Esophagus mucosa (tissue), 1 donor: ENCODE results near the gene MAD1L1. TPM values are rescaled to one million over a fixed set of nuclear protein-coding genes. Genes with fewer than 3 reads are reported as not detected.
"Not testable (repeated sequence)": the region's sequence is repeated elsewhere in the genome, so short reads cannot be mapped to it uniquely, and the experiment has no call there.

ENCODE experiments used
- ATAC-seq: fragments of 200-7000 bp; cut with Tn5 transposase; one replicate; pipeline ENCODE4 v1.9.1; 2020
- total RNA-seq: library from RNA; stranded (reverse); gene quantifications from one replicate; pipeline ENCODE4 v1.2.4, GENCODE V29; 2023
- donor health status: DM: yes; HTN: yes; CAD: no.

The MAD1L1 gene
- total RNA-seq, 1 donor from 2014 or later: 23.7 TPM

GRCh38 chr7:1827521-1827981, 405.2 kb downstream of the MAD1L1 start:
- not testable (repeated sequence) for ATAC-seq

GRCh38 chr7:1826931-1827330, 405.8 kb downstream of the MAD1L1 start:
- not testable (repeated sequence) for ATAC-seq

GRCh38 chr7:1825897-1826741, 406.6 kb downstream of the MAD1L1 start:
- peak; percentile 25 for ATAC-seq

GRCh38 chr7:1825647-1825896, 407.2 kb downstream of the MAD1L1 start:
- not testable (repeated sequence) for ATAC-seq

- ATAC-seq: not testable (repeated sequence)
These were observed 407.7 kb downstream of the MAD1L1 start for GRCh38 chr7:1824882-1825646.

GRCh38 chr7:1824151-1824881, 408.4 kb downstream of the MAD1L1 start:
- ATAC-seq: not testable (repeated sequence)

- ATAC-seq: no peak
These were observed 409.2 kb downstream of the MAD1L1 start for GRCh38 chr7:1823376-1824150.

GRCh38 chr7:1819259-1819841, 413.4 kb downstream of the MAD1L1 start:
- no peak for ATAC-seq

GRCh38 chr7:1818575-1819258, 414.0 kb downstream of the MAD1L1 start:
- no peak for ATAC-seq

- ATAC-seq: no peak
These were observed 415.6 kb downstream of the MAD1L1 start for GRCh38 chr7:1817061-1817712.

GRCh38 chr7:1816451-1816850, 416.3 kb downstream of the MAD1L1 start:
- ATAC-seq: not testable (repeated sequence)

- not testable (repeated sequence) for ATAC-seq
These were observed 417.0 kb downstream of the MAD1L1 start for GRCh38 chr7:1815551-1816281.

GRCh38 chr7:1815051-1815481, 417.7 kb downstream of the MAD1L1 start:
- no peak for ATAC-seq

GRCh38 chr7:1814089-1814811, 418.5 kb downstream of the MAD1L1 start:
- no peak for ATAC-seq

GRCh38 chr7:1813394-1814088, 419.2 kb downstream of the MAD1L1 start:
- ATAC-seq: no peak

GRCh38 chr7:1812509-1813393, 420.0 kb downstream of the MAD1L1 start:
- ATAC-seq: no peak

- no peak for ATAC-seq
These were observed 420.8 kb downstream of the MAD1L1 start for GRCh38 chr7:1811850-1812508.
